ENCODE data around the gene RPL41.
"Not testable (repeated sequence)": the region's sequence is repeated elsewhere in the genome, so short reads cannot be mapped to it uniquely, and the experiment has no call there.

Gene RPL41

DNA sequence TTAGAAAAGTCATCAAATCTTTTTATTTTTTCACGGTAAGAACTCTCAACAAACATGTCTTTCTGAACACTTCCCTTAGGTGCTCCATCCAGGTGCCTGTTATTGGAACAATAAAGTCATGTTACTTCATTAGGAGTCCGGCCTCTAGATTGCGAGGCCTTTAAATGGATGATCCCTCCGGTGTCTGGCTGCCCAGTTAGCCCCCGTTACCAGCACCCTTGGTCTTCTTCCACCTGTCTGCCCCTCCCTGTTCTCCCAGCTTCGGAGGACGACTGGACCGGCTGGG is 12.7 kb upstream of the RPL41 start:
- no peak for DNase-seq

DNA sequence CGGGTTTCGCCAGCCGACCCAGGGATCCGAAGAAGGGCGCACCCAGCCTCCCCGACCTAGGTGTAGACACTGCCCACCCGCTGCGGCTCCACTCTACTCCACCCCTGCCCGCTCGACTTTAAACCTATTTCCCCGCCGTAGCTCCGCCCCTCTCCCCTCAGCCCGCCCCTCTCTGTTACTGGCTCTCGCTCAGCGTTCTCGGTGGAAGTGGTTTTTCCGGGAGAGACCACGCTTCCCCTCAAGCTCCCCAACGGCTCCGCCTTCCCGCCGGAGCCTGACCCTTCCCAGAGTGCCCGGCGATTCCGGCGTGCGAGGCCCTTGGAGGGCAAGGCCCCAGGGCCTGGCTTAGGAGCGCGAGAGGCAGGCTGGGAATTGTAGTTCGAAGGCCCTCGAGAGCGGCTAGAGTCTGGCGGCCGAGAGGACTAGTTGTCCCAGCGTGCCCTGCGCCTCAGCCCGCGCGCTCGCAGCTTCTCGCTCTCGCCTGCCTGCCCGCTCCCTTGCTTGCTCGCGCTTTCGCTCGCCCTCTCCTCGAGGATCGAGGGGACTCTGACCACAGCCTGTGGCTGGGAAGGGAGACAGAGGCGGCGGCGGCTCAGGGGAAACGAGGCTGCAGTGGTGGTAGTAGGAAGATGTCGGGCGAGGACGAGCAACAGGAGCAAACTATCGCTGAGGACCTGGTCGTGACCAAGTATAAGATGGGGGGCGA is 12.2 kb upstream of the RPL41 start, which contains the start of gene PA2G4:
TSS of gene PA2G4 (plus strand) at position 451 of the 706 bp plus-strand sequence. CDS start at position 630, 179 bp downstream.
- peak; percentile 96 for DNase-seq

DNA sequence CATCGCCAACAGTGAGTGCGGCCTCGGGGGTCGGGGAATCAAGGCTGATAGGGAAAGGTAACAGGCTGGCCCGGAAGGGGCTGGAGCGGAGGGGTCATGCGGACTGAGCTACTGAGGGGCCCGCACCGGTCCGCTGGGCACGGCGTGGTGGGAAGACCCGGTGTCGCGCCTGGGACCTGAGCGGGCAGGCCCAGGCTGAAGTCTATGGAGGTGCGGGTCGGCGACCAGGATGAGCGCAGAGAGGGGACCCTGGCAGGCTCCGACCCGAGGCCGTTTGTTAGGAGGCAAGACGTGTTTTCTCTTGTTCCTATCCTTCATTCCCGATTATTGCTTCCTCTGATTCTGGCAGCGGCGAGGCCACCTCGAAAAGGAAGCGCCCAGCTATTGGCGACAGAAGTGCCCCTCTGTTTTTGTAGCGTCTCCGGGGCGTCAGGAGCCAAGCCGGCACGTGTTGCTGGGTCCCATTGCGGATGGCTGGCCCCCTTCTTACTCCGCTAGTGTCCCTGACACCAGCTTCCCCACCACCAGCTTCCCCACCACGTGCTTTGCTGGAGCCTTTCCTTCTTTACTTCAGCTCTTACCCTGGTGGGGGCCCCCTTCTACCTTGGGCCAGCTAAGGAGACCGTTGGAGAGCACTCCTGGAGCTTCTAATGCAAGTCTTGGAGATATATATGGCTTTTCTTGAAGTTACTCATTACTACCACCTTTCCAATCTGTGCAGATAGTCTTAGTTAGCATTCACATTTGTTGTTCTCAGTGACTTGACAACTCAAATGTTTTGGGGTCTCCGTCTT is 11.4 kb upstream of the RPL41 start:
- DNase-seq = no peak

DNA sequence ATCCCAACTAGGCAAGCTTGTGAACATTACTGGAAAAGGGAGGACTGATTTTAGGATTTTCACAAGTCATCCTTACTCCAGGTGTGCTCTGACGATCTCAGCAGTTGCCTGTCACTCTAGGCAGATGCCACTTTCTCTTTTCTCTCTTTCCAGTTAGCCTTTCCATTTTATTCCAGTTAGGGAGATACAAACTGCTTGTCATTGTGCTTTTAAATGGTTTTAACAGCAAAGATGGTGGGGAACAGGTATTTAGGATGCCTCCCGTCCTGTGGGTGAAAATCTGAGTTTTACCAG is 10.9 kb upstream of the RPL41 start:
- DNase-seq = no peak

DNA sequence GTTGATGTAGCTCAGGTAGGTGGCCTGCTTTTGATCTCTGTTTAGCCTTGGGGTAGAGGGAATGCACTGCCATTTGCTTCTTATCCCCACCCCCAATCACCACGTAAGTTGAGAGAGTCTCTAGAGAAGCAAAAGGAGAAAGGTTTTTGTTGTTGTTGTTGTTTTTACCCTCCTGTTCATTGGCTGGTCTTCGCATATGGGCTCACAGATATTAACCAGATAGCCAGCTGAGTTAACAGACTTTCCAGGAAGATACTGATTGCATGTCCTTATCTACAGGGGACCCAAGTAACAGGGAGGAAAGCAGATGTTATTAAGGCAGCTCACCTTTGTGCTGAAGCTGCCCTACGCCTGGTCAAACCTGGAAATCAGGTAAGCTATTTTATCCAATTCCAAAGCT is 9.2 kb upstream of the RPL41 start:
- DNase-seq = no peak

DNA sequence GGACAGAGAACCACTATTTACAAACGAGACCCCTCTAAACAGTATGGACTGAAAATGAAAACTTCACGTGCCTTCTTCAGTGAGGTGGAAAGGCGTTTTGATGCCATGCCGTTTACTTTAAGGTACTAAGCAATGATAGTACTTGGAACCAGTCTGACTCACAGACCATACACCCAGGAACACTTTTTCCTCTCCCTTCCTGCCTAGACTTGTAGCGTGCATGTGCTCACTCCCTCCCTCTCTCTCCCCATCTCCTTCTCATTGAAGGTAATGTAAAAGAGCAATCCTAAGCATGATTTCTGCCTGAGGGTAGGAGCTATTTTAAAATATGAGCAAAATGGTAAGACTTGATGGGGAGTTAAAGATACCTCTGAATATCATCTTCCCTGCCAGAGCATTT is 5.9 kb upstream of the RPL41 start:
- no peak for DNase-seq

DNA sequence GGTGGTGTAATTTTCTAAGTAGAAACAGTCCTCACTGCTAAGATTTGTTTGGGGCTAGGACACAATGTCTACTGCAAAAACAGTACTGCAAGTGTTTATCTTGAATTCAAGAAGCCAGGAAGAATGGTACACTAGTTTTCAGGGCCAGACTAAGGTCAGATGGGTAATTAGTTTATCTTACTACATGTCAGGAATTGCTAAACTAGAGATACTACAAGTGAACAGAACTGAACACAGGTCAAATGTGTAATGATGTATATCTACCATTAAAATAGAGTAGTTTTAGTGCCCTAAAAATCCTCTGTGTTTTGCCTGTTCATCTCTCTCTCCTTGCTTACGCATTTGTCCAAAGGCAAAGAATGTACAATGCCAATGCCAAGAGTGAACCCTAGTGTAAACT is 2.3 kb upstream of the RPL41 start:
- DNase-seq = no peak

DNA sequence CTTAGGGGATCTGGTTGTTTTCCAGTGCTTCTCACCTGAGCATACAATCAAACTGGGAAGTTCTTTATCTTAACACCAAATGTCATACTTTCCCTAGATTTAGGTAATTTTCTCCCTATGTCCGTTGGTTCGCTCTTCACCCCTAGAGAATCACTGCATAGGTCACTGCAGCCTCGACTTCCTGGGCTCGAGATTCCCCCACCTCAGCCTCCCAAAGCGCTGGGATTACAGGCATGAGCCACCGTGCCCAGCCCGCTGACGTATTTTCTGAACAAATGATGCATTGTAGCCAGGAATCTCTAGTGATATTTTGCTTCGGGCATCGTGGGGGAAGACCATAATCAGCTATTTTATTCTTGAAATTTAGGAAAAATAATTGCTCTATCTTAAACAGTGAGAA is 1.1 kb upstream of the RPL41 start:
- no peak for DNase-seq

DNA sequence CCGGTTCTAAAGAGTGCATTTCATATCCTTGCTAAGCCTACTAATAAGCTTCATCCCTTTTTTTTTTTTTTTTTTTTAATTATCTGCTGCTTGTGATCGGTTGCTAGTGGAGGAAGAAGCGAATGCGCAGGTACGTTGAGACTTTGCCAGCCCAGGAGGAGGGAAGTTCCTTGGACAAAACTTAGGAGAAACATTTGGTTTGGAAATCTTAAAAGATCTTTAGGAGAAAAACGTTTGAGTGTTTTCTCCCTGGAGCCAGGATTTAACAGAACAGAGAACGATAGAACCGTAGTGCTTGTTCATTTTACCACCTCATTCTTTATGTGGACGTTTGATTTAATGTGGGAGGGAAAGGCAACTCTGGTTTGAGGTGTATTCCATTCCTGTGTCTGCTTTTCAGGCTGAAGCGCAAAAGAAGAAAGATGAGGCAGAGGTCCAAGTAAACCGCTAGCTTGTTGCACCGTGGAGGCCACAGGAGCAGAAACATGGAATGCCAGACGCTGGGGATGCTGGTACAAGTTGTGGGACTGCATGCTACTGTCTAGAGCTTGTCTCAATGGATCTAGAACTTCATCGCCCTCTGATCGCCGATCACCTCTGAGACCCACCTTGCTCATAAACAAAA is 761 bp downstream of the RPL41 start:
- DNase-seq = not testable (repeated sequence)

DNA sequence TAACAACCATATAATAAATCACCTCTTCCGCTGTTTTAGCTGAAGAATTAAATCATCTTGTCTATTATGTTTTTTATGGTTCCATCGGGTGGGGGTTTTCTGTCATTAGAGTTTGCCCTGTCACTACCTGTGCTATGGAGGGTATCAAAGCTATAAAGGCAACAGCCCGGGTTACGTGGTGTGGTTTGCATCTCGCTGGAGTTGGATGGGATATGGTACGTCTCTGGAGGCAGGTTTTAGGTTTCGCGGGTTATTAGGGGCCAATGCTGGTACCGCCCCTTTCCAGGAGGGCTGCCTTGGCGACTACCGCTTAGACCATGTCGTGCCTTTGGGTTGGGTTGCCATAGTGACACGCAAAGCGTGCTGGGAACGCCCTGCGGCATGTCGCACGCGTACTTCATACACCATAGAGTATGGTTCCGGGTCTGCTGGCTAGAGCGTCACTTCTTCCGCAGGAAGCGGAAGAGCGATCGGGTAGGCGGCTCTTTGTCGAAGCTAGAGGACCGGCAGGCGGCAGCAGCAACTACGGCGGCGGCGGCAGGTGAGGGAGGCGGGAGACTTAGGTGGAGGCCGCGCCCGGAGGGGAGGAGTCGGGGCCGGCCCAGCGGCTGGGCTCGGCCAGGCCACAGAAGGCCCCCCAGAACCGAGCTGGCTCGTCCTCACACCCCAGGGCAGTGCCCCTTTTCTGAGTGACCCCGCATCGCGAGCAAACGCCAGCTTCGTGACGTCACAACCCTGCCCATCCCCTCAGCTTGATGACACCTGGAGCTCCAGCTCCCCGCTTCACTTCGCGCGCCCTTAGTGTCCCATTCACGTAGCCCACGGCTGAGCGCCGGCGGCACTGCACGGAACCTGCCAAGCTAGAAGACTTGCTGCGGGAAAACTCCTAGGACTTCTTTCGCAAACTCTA is 1.6 kb downstream of the RPL41 start, which contains the start of gene ZC3H10:
TSS of gene ZC3H10 (plus strand) at position 489 of the 910 bp plus-strand sequence. CDS start 2,297 bp downstream, outside the sequence.
- peak; percentile 96 for DNase-seq

DNA sequence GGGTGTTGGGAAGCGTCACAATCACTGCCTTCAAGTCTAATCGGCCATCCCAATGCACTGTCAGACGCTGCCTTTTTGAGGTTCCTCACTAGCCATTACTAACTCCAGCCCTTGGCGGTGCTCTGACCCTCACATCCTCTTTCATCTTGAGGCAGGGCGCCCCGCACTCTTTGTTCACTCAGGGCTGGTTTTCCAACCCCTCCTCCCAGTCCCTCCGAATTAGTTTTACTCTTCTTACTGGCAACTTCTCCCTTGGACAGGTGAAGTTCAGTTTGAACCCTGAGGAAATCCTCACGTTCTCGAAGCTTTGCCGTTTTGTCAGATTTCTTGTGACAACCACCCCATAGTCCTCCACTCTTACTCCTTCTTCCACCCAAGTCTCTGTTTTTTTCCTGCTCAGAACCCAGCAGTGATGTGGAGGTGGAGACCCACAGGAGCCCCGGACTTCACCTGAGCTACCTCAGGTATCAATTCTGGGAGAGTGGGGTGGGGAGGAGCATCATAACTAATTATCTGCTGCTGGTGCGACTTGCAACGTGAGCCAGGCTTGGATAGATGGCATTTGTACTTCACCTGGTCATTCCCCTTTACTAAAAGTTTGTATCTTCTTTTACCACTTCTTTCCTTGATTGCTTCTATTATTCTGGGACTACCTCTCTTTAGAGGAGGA is 2.4 kb downstream of the RPL41 start:
- DNase-seq = no peak

DNA sequence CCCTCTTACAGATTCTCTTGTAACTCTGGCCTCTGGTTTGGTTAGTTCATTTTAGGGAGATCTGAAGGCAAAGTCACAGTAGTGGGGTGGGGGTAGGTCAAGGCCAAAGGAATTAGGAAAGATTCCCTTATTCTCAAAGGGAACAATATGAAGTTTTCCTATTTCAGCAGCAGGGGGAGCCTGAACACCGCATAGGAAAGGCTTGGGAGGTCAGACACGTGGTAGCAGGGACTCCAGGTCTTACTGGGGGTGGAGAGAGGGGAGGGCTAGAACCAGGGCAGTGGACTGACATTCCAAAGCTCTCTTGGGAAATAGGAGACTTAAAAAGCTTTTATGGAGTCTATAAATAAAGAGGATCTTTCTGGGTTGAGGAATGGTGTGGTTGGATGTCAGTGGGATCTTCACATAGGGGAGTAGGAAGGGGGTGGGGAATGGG is 2.9 kb downstream of the RPL41 start:
- peak; percentile 79 for DNase-seq

DNA sequence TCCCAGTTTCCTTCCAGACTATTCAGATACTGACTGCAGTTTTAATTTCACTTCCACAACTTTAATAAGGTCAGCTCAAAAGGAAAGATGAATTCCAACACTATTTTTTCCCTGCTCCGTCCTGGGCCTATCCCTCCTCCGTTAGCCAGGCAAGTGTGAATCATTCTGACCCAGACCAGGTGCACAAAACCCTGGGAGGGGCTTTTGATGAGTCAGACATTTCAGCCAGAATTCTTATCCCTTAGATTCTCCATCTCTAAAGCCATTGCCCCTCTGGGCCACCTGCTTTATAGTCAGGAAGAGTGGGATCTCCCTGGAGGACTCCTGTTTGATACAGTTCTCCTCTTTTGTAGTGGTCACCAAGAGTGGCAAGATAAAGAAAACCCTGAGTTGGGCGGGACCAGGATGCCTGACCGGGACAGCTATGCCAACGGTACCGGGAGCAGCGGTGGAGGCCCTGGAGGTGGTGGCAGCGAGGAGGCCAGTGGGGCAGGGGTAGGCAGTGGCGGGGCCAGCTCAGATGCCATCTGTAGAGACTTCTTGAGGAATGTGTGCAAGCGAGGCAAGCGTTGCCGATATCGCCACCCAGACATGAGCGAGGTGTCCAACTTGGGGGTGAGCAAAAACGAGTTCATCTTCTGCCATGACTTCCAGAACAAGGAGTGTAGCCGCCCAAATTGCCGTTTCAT is 3.9 kb downstream of the RPL41 start:
- no peak for DNase-seq

DNA sequence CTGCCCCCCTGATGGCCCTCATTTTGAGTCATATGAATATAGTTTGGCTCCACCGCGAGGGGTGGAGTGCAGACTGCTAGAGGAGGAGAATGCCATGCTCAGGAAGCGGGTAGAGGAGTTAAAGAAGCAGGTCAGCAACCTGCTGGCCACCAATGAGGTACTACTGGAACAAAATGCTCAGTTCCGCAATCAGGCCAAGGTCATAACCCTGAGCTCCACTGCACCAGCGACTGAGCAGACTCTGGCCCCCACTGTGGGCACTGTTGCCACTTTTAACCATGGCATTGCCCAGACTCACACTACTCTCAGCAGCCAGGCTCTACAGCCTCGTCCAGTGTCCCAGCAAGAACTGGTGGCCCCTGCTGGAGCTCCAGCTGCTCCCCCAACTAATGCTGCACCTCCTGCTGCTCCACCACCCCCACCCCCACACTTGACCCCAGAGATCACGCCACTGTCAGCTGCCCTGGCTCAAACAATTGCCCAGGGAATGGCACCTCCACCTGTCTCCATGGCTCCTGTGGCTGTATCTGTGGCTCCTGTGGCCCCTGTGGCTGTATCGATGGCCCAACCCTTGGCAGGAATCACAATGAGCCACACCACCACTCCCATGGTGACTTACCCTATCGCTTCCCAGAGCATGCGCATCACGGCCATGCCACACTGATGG is 4.9 kb downstream of the RPL41 start:
- DNase-seq = no peak

DNA sequence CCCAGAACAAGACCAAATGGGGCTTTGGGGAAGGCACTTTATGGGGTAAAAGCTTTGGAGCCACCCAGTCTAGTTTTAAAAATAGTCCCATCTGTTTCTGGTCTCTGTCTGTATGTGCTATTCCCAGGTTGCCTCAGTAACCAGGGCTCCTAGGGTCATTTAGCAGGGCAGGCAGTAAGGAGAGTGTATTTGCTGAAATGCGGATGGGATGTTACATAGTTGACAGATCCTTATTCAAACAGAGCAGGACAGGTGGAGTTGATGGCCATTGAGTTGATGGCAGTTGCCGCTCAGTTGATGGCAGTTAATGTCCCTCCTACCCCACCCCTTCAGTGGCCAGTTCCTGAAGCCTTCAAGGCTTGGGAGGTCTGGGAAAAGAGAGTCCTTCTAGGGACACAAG is 6.2 kb downstream of the RPL41 start:
- peak; percentile 13 for DNase-seq

DNA sequence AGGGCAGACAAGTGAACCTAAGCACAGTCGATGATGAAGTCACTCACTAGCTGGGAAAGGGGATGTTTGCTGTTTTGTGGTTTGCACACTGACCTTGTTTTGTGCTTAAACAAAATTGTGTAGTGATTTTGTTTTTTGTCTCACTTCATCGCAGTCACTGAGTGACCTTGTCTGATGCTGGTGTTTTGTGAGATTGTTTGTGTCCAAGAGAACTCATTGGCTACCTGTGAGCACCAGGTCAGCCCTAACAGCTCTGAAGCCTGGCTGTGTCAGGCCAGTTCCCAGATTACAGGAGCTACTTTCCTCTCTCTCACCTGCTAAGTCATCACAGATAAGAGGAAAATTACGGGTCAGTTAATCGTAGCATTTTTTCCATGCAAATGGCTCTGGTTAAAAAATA is 7.7 kb downstream of the RPL41 start:
- DNase-seq = no peak

DNA sequence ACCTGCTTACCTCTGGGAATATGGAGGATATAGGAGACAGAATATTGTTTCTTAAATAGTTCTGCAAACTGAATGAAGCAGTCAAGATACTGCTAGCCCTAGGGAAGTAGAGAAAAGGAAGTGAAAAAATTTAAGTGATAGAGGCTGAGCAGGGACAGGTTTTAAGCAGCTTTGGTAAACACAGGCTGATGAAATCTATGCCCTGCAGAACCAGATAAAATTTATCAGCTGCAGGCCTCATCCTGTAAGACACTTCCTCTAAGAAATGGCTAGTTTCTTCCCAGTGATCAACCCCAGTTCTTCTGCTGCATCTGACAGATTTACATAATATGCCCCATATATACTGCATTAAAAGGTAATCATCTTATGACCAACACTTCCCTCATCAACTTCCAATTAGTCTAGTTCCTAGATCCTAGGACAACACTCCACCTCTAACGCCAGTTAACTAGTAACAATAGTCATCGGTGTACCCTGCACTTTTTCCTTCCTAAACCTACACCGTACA is 10.4 kb downstream of the RPL41 start:
- DNase-seq = no peak

DNA sequence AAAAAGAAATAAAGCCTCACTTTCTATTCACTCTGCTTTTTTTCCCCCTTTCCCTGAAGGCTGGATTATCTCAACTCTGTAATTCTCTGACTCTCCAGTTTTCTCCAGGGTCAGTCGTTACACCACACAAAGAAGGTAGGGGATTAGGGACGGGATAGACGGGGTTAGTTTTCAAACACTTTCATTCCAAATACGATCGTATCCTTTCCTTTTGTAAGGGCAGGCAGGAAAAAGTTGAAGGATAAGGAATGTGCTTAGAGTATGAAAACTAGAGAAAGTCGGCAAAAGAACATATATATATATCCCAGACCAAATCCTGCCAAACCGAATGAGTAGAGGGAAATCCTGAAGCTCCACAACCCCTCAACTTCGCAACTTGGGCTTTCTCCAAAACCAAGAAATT is 11.1 kb downstream of the RPL41 start:
- DNase-seq = no peak

DNA sequence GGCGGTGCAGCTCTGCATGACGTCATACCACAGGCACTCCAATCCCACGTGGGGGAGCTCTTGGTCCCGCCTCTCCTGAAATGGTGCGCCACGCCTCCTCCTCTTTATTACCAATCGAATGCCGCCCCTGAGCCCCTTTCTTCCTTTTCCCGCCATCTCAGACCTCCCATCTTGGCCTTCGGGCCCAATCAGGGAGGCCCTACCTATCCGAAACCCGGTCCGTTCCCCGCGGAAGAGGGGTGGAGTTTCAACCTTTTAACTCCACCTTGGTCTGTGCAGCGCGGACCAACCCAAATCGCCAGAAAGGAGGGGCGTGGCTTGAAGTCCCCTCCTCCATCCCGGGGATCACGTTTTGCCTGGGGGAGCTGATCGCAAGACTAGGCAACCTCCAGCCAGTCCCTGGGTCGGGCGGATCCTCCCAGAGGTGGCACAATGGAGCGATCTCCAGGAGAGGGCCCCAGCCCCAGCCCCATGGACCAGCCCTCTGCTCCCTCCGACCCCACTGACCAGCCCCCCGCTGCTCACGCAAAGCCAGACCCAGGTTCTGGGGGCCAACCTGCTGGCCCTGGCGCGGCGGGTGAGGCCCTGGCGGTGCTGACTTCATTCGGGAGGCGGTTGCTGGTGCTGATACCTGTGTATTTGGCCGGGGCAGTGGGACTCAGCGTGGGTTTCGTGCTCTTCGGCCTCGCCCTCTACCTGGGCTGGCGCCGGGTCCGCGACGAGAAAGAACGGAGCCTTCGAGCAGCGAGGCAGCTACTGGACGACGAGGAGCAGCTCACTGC is 11.6 kb downstream of the RPL41 start, which contains the start of gene ESYT1:
TSS of gene ESYT1 (plus strand) at position 380 of the 782 bp plus-strand sequence. CDS start at position 433, 53 bp downstream.
- peak; percentile 99 for DNase-seq

DNA sequence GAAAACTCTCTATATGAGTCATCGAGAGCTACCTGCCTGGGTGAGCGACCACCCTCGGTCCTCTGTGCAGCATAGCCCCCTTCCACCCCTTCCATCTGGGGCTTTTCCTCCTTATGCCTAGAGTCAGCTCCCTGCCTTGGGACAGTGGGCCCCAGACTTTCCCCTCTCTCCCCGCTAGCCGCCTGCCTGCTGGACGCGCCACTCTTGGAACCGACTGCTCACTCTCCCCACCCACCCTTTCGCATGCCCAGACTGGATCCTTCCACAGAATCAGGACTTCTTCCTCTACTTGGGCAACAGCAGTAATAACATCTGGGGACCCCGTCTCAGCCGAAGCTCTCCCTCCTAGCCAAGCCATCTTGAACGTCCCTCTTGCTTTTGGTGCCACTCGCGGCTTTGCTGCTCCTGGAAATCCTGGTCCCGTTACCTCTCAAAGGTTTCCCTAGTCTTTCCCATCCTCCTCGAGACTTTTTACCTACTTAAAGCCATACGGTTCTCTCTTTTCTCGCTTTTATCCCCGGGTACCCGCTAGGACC is 12.3 kb downstream of the RPL41 start:
- no peak for DNase-seq

Data from NCI-H1694 (cell line).